Cardiac muscle cell (in vitro differentiated cells and primary cell): Measurements from ENCODE around the gene CNTNAP2. TPM values are rescaled to one million over a fixed set of nuclear protein-coding genes. Genes with fewer than 3 reads are reported as not detected.

Experiments
- DNase-seq, 2 donors: peaks; one replicate each; pipeline versions ENCODE4 v3.0.0 to v3.0.0-alpha.2; 2010 to 2017; ENCODE audit warnings: low read depth in 1 of 2, low spot score in 1 of 2
- H3K27ac ChIP-seq: fragments of 200-600 bp; sonication (generic); 2 replicates; pipeline ENCODE4 v1.5.1; 2016
- H3K27me3 ChIP-seq: fragments of 200-600 bp; sonication (generic); 2 replicates; pipeline ENCODE4 v1.6.0; 2016; ENCODE audit warnings: control low read depth
- H3K36me3 ChIP-seq: fragments of 200-600 bp; sonication (generic); 2 replicates; pipeline ENCODE4 v1.5.1; 2016; ENCODE audit warnings: control low read depth
- H3K4me1 ChIP-seq: fragments of 200-600 bp; sonication (generic); 2 replicates; pipeline ENCODE4 v1.8.1; 2017; ENCODE audit warnings: low read depth, mild to moderate bottlenecking, mixed run types
- H3K4me3 ChIP-seq: fragments of 200-600 bp; sonication (generic); 2 replicates; pipeline ENCODE4 v1.5.1; 2016; ENCODE audit warnings: mild to moderate bottlenecking
- H3K9me3 ChIP-seq: fragments of 200-600 bp; sonication (generic); 2 replicates; pipeline ENCODE4 v1.5.1; 2017; ENCODE audit warnings: low read depth, mild to moderate bottlenecking, control low read depth
- polyA plus RNA-seq: library from polyadenylated mRNA; unstranded; fragments of >200 nt; fragmentation: Nextera tagmentation; extraction: Ambion mirVana; gene quantifications from 2 replicates; pipeline ENCODE4 v1.2.1, GENCODE V29; 2016
- total RNA-seq: library from RNA; depleted of rRNA; stranded (reverse); fragments of >200 nt; gene quantifications from 2 replicates; pipeline ENCODE4 v1.2.3, GENCODE V29; 2016
- TF ChIP-seq, protein P1 (sequence below): IDR thresholded peaks from 2 replicates; pipeline ENCODE4 v1.5.1; 2012; ENCODE audit warnings: low read depth, mild to moderate bottlenecking, low read length

The CNTNAP2 gene
- total and polyA plus RNA-seq, 2 experiments from 2014 or later: 4.8 to 5.1 TPM

- Histone ChIP-seq H3K9me3 (no peaks in the 10 kb centered on the region), H3K4me3 (no peak overlapping the region), H3K27me3 (no peaks in the 10 kb centered on the region), H3K4me1 (no peaks in the 10 kb centered on the region), H3K36me3 (no peaks in the 10 kb centered on the region), H3K27ac (no peak overlapping the region)
- no peak for DNase-seq
- TF ChIP-seq, protein P1, sequence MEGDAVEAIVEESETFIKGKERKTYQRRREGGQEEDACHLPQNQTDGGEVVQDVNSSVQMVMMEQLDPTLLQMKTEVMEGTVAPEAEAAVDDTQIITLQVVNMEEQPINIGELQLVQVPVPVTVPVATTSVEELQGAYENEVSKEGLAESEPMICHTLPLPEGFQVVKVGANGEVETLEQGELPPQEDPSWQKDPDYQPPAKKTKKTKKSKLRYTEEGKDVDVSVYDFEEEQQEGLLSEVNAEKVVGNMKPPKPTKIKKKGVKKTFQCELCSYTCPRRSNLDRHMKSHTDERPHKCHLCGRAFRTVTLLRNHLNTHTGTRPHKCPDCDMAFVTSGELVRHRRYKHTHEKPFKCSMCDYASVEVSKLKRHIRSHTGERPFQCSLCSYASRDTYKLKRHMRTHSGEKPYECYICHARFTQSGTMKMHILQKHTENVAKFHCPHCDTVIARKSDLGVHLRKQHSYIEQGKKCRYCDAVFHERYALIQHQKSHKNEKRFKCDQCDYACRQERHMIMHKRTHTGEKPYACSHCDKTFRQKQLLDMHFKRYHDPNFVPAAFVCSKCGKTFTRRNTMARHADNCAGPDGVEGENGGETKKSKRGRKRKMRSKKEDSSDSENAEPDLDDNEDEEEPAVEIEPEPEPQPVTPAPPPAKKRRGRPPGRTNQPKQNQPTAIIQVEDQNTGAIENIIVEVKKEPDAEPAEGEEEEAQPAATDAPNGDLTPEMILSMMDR: no peak
Observed at GRCh38 chr7:147452816-147453215, 1336.2 kb downstream of the CNTNAP2 start.

- H3K4me1 ChIP-seq: no peaks in the 10 kb centered on the region
- no peak overlapping the region for H3K4me3 ChIP-seq
- no peaks in the 10 kb centered on the region for H3K27me3 ChIP-seq
- H3K36me3 ChIP-seq: no peaks in the 10 kb centered on the region
- H3K27ac ChIP-seq: no peak overlapping the region
- H3K9me3 ChIP-seq: no peaks in the 10 kb centered on the region
- TF ChIP-seq, protein P1: no peak
- no peak for DNase-seq
Observed at GRCh38 chr7:147465223-147465622, 1348.6 kb downstream of the CNTNAP2 start.

GRCh38 chr7:147472556-147472955 lies 1356.0 kb downstream of the CNTNAP2 start:
- Histone ChIP-seq H3K36me3 (no peaks in the 10 kb centered on the region), H3K27me3 (no peaks in the 10 kb centered on the region), H3K4me3 (no peak overlapping the region), H3K4me1 (no peaks in the 10 kb centered on the region), H3K27ac (no peak overlapping the region), H3K9me3 (no peaks in the 10 kb centered on the region)
- no peak for DNase-seq
- TF ChIP-seq, protein P1: no peak

- no peak for DNase-seq
- no peak overlapping the region for H3K4me3 ChIP-seq
- no peaks in the 10 kb centered on the region for H3K27me3 ChIP-seq
- no peaks in the 10 kb centered on the region for H3K36me3 ChIP-seq
- no peaks in the 10 kb centered on the region for H3K4me1 ChIP-seq
- H3K9me3 ChIP-seq: no peaks in the 10 kb centered on the region
- TF ChIP-seq, protein P1: no peak
- no peak overlapping the region for H3K27ac ChIP-seq
Observed at GRCh38 chr7:147474862-147475261, 1358.3 kb downstream of the CNTNAP2 start.

DNA sequence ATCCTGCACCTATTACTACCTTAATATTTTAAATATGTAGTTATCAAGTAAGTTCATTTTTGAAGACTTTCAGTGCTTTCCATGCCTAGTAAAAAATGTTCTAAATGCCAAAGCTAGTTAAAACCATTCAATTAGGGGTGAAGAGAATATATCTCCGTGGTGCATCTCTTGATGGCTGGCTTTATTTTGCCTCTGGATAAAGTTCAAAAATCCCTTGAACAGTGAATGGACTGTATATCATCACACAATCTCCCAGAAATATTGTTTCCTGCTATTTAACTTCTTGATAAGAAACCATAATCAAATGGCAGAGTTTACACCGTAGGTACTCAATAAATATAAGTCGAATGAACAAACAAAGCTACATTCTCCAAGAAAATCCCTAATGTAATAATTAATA lies 1360.9 kb downstream of the CNTNAP2 start:
- Histone ChIP-seq H3K4me3 (no peak overlapping the region), H3K36me3 (no peaks in the 10 kb centered on the region), H3K9me3 (no peaks in the 10 kb centered on the region), H3K4me1 (no peaks in the 10 kb centered on the region), H3K27me3 (no peaks in the 10 kb centered on the region), H3K27ac (no peak overlapping the region)
- TF ChIP-seq, protein P1: no peak
- DNase-seq: no peak

DNA sequence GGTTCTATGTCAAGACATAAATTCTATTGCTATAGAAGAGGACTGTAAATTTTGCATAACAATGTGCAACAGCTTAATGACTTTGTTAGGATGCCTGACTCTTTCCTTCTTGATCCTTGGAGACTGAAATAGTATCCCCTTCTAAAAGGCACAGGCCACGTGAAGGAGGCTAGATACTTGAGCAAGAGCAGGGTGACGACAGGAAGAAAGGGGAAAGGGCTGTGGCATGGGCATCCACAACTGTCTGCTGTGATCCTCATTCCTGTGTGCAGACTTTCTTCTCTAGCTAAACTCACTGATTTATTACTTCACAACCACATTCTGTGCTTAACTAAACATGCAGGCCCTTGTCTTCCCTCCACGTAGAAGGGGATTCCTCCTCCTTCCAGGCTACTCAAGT lies 1362.2 kb downstream of the CNTNAP2 start:
- TF ChIP-seq, protein P1: no peak
- Histone ChIP-seq H3K36me3 (no peaks in the 10 kb centered on the region), H3K27me3 (no peaks in the 10 kb centered on the region), H3K4me3 (no peak overlapping the region), H3K4me1 (no peaks in the 10 kb centered on the region), H3K27ac (no peak overlapping the region), H3K9me3 (no peaks in the 10 kb centered on the region)
- peak in 1 of 2 donors; percentile 7 for DNase-seq
